Endothelial cell of umbilical vein (primary cell): ENCODE data around the gene ANAPC7.

Experiments used
- CTCF ChIP-seq, 2 donors: IDR thresholded peaks; 1 replicate in 1 of 2; 2 replicates in 1 of 2; pipeline ENCODE4 v1.5.1; 2011; ENCODE audit warnings: low read length in 2 of 2, mild to moderate bottlenecking in 2 of 2, moderate library complexity in 2 of 2, control low read depth in 1 of 2, inconsistent platforms in 1 of 2, low read depth in 1 of 2; ENCODE audit not compliant: insufficient read depth in 1 of 2; ENCODE audit errors: extremely low read depth in 1 of 2
- EZH2 ChIP-seq: IDR thresholded peaks from 2 replicates; pipeline ENCODE4 v1.6.1; 2012; ENCODE audit warnings: borderline replicate concordance, low read depth, mild to moderate bottlenecking, moderate library complexity, low read length, inconsistent platforms; ENCODE audit not compliant: severe bottlenecking
- MAX ChIP-seq: IDR thresholded peaks from 2 replicates; pipeline ENCODE4 v1.6.1; 2011; ENCODE audit not compliant: insufficient read depth, insufficient read length
- POLR2A ChIP-seq: IDR thresholded peaks from 2 replicates; pipeline ENCODE4 v1.6.1; 2012; ENCODE audit warnings: low read depth, mild to moderate bottlenecking, control low read depth, low read length
- POLR2AphosphoS5 ChIP-seq: IDR thresholded peaks from 2 replicates; pipeline ENCODE4 v1.6.1; 2012; ENCODE audit warnings: low read depth, mild to moderate bottlenecking, control low read depth, low read length, moderate library complexity; ENCODE audit not compliant: insufficient read depth

- TF ChIP-seq POLR2A (no peak), CTCF (IDR thresholded peaks at IDR 0.05; ENCODE audit: extremely low read depth in 1 of 2, insufficient read depth in 1 of 2, low read depth in 1 of 2, low read length in 2 of 2) (no peak), EZH2 (no peak), POLR2AphosphoS5 (peak; percentile 3), MAX (no peak)
These were observed 31.5 kb downstream of the ANAPC7 start for GRCh38 chr12:110372056-110372425.
